SK-N-SH treated with all-trans-retinoic acid at 6 μM for 48 hours (cell line): Measurements from ENCODE around the gene TNIP1.

Experiments
- ATAC-seq: fragments of 200-7000 bp; cut with Tn5 transposase; 3 replicates; pipeline ENCODE4 v1.9.1; 2020; ENCODE audit warnings: mild to moderate bottlenecking, moderate library complexity
- ARNTL ChIP-seq: fragments of 450-650 bp; formaldehyde crosslinking; IDR thresholded peaks from 2 replicates; pipeline ENCODE4 v1.5.0; 2020; ENCODE audit warnings: low read depth, mild to moderate bottlenecking, moderate library complexity, borderline replicate concordance
- BACH2 ChIP-seq: fragments of 250-450 bp; sonication (Bioruptor Pico); IDR thresholded peaks from 2 replicates; pipeline ENCODE4 v1.9.0; 2021; ENCODE audit warnings: mild to moderate bottlenecking, borderline replicate concordance
- CREB5 ChIP-seq: fragments of 250-450 bp; sonication (Bioruptor Pico); IDR thresholded peaks from 2 replicates; pipeline ENCODE4 v1.5.1; 2020; ENCODE audit warnings: low read depth, mild to moderate bottlenecking, moderate library complexity
- CSDC2 ChIP-seq: fragments of 250-450 bp; sonication (Bioruptor Pico); IDR thresholded peaks from 2 replicates; pipeline ENCODE4 v1.5.0; 2020; ENCODE audit warnings: mild to moderate bottlenecking, moderate library complexity
- ESRRG ChIP-seq: fragments of 250-450 bp; sonication (Bioruptor Pico); IDR thresholded peaks from 2 replicates; pipeline ENCODE4 v1.6.1; 2021; ENCODE audit warnings: mild to moderate bottlenecking
- GLIS3 ChIP-seq: fragments of 250-450 bp; sonication (Bioruptor Pico); IDR thresholded peaks from 2 replicates; pipeline ENCODE4 v1.5.0; 2020; ENCODE audit warnings: mild to moderate bottlenecking, moderate library complexity
- ISL1 ChIP-seq: fragments of 250-450 bp; sonication (Bioruptor Pico); IDR thresholded peaks from 2 replicates; pipeline ENCODE4 v2.1.2; 2022; ENCODE audit warnings: mild to moderate bottlenecking, moderate library complexity
- OSR1 ChIP-seq: fragments of 250-450 bp; sonication (Bioruptor Pico); IDR thresholded peaks from 2 replicates; pipeline ENCODE4 v1.8.0; 2022; ENCODE audit warnings: moderate library complexity, mild to moderate bottlenecking, inconsistent platforms
- PATZ1 ChIP-seq: fragments of 250-450 bp; sonication (Bioruptor Pico); IDR thresholded peaks from 2 replicates; pipeline ENCODE4 v1.8.0; 2020; ENCODE audit warnings: mild to moderate bottlenecking, moderate library complexity, borderline replicate concordance
- POU6F1 ChIP-seq: fragments of 250-450 bp; sonication (Bioruptor Pico); IDR thresholded peaks from 2 replicates; pipeline ENCODE4 v1.8.0; 2021; ENCODE audit warnings: low read depth, mild to moderate bottlenecking, moderate library complexity, borderline replicate concordance
- PPARA ChIP-seq: fragments of 250-450 bp; sonication (Bioruptor Pico); IDR thresholded peaks from 2 replicates; pipeline ENCODE4 v1.5.0; 2020; ENCODE audit warnings: mild to moderate bottlenecking, borderline replicate concordance
- RARB ChIP-seq: fragments of 250-450 bp; sonication (Bioruptor Pico); IDR thresholded peaks from 2 replicates; pipeline ENCODE4 v1.8.0; 2021; ENCODE audit warnings: mild to moderate bottlenecking, moderate library complexity
- SNAI2 ChIP-seq: fragments of 250-450 bp; sonication (Bioruptor Pico); IDR thresholded peaks from 2 replicates; pipeline ENCODE4 v1.5.0; 2020; ENCODE audit warnings: mild to moderate bottlenecking, moderate library complexity
- TCF4 ChIP-seq: fragments of 250-450 bp; sonication (Bioruptor Pico); IDR thresholded peaks from 2 replicates; pipeline ENCODE4 v1.8.0; 2021; ENCODE audit warnings: mild to moderate bottlenecking, moderate library complexity, borderline replicate concordance
- TSHZ2 ChIP-seq: fragments of 250-450 bp; sonication (Bioruptor Pico); IDR thresholded peaks from 2 replicates; pipeline ENCODE4 v1.5.0; 2020; ENCODE audit warnings: mild to moderate bottlenecking, moderate library complexity
- ZC3H10 ChIP-seq: fragments of 250-450 bp; sonication (Bioruptor Pico); IDR thresholded peaks from 2 replicates; pipeline ENCODE4 v1.5.1; 2021; ENCODE audit warnings: mild to moderate bottlenecking, moderate library complexity
- ZFP3 ChIP-seq: fragments of 250-450 bp; sonication (Bioruptor Pico); IDR thresholded peaks from 2 replicates; pipeline ENCODE4 v1.5.0; 2020; ENCODE audit warnings: mild to moderate bottlenecking, moderate library complexity
- ZFP30 ChIP-seq: fragments of 450-650 bp; formaldehyde crosslinking; IDR thresholded peaks from 2 replicates; pipeline ENCODE4 v1.5.0; 2022; ENCODE audit warnings: mild to moderate bottlenecking, moderate library complexity
- ZNF565 ChIP-seq: fragments of 450-650 bp; formaldehyde crosslinking; conservative IDR thresholded peaks from 2 replicates; pipeline ENCODE4 v1.5.0; 2020; ENCODE audit warnings: low read depth, mild to moderate bottlenecking, moderate library complexity
- ZNF70 ChIP-seq: fragments of 450-650 bp; formaldehyde crosslinking; IDR thresholded peaks from 2 replicates; pipeline ENCODE4 v1.5.0; 2020; ENCODE audit warnings: mild to moderate bottlenecking, moderate library complexity
- ZNF8 ChIP-seq: fragments of 450-650 bp; formaldehyde crosslinking; IDR thresholded peaks from 2 replicates; pipeline ENCODE4 v1.5.0; 2020; ENCODE audit warnings: mild to moderate bottlenecking, moderate library complexity

The TNIP1 gene

GRCh38 chr5:151024440-151025249, 56.2 kb downstream of the TNIP1 start:
- TF ChIP-seq GLIS3 (CRISPR knock-in tag) (no peak), ZNF8 (CRISPR knock-in tag) (no peak), ZC3H10 (CRISPR knock-in tag) (no peak), ZNF70 (CRISPR knock-in tag) (no peak), PPARA (CRISPR knock-in tag) (no peak)
- ATAC-seq: no peak

- TF ChIP-seq ZNF8 (CRISPR knock-in tag) (no peak), GLIS3 (CRISPR knock-in tag) (no peak), ZFP30 (CRISPR knock-in tag) (no peak), POU6F1 (CRISPR knock-in tag) (no peak), ZNF70 (CRISPR knock-in tag) (no peak), CSDC2 (no peak), ARNTL (CRISPR knock-in tag) (no peak), ZFP3 (no peak), PATZ1 (CRISPR knock-in tag) (no peak), RARB (CRISPR knock-in tag) (no peak), CREB5 (CRISPR knock-in tag) (no peak), TSHZ2 (no peak), ISL1 (no peak), SNAI2 (no peak), ESRRG (CRISPR knock-in tag) (no peak), TCF4 (CRISPR knock-in tag) (no peak), PPARA (CRISPR knock-in tag) (no peak), BACH2 (no peak)
- no peak for ATAC-seq
Measured at GRCh38 chr5:151023651-151024050, 57.2 kb downstream of the TNIP1 start.

GRCh38 chr5:151023047-151023615, 57.7 kb downstream of the TNIP1 start:
- no peak for TF ChIP-seq ESRRG (CRISPR knock-in tag)
- TF ChIP-seq CSDC2: no peak
- no peak for TF ChIP-seq ZFP3
- no peak for TF ChIP-seq ZNF565 (CRISPR knock-in tag)
- TF ChIP-seq ZFP30 (CRISPR knock-in tag): no peak
- TF ChIP-seq OSR1 (CRISPR knock-in tag): no peak
- TF ChIP-seq GLIS3 (CRISPR knock-in tag): no peak
- no peak for ATAC-seq
